Skin of body (tissue), 2 donors: Measurements from ENCODE around the gene RRBP1. TPM values are rescaled to one million over a fixed set of nuclear protein-coding genes. Genes with fewer than 3 reads are reported as not detected.

ENCODE experiments used
- DNase-seq: peaks from one replicate; lab custom pipeline; 2025; lab: John Stamatoyannopoulos, UW
- total RNA-seq: library from RNA; depleted of rRNA; stranded (reverse); fragments of >200 nt; gene quantifications from one replicate; pipeline ENCODE4 v1.2.3, GENCODE V29; 2014

RRBP1 gene
- total RNA-seq, 1 donor from 2014 or later: 118 TPM

- DNase-seq: peak; percentile 11
These were observed 70.8 kb downstream of the RRBP1 start for GRCh38 chr20:17611290-17611539.

DNA sequence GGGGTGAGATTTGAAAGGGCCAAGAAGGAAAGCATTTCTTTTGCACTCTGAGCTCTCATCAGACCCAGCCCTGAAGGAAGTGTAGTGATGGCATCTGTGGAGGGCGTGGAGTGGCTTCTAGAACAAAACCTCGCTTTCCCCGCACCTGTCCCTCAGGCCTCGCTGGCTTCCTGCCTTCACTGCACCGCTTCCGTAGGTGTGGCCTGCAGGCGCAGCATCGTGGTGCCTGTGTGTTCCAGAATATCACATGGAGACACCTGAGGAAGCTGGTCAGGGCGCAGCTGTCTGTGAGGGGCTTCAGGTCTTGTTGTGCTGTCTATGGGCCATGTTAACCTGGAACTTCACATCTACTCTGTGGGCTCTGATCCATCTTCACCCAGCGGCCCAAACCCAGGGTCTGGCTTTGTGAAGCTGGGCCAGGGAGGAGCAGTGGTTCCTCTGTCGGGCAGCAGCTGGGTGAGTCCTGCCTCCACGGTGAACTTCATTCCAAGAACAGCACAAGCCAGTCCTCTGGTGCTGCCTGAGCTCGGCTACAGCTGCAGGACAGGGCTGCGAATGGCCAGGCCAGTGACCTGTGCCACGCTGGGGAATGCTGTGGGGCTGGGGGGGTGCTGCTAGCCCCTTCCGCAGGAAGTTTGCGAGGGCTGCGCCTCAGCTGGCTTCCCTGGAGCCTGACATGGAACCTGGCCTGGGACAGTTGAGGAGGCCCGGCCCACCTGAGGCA is 71.3 kb downstream of the RRBP1 start:
- DNase-seq: no peak

DNA sequence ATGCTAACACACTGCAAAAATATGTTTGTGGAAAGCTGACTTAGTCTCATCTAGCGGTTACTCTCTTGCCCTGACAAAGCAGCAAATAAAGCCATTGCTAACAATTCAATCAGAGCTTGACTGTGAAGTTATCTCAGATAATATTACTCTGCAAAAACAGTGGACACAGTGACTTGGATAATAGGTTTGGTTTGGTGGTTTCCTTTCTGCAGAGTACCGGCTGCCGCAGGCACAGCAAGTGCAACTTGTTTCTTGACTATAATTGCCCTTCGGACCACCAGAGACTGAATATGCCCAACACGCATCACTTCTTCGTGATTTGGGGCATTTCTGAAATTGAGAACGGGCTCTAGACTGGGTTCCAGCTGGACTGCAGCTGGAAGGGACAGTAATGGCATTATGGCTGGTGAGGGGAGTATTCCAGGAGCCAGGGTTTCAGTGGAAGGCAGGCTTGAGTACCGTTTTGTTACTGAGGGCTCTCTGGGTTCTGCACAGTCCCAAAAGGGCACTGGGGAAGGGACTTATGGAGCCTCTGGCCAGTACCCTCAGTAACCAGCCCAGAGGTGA is 72.1 kb downstream of the RRBP1 start:
- DNase-seq: no peak

DNA sequence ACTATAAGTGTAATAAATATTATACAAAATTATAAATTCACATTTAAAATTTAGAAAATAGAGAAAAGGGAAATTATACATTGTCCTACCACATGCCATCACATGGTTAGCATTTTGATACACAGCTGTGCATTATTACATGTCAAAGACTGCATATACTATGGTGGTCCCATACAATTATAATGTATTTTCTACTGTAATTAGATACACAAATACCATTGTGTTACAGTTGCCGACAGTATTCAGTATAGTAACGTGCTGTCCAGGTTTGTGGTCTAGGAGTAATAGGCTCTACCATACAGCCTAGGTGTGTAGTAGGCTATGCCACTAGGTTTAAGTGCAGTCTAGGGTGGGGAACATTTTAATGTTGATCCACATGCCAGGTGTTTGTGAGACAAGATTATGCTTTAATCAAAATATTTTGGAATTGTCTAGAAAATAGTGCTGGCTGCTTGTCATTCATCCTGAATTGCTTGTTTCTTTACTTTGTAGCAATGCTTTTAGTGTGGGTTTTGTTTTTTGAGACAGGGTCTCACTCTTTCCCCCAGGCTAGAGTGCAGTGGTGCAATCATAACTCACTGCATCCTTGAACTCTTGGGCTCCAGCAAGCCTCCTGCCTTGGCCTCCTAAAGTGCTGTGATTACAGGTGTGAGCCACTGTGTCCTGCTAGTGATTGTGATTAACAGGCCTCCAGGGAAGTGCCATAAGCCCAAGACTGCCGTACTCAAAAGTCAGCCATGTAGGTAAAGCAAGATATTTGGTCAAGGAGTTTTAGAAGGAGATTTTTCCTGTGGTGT is 73.1 kb downstream of the RRBP1 start:
- no peak for DNase-seq

GRCh38 chr20:17606001-17606400 is 76.0 kb downstream of the RRBP1 start:
- no peak for DNase-seq

GRCh38 chr20:17605131-17605660 is 76.8 kb downstream of the RRBP1 start:
- no peak for DNase-seq

DNA sequence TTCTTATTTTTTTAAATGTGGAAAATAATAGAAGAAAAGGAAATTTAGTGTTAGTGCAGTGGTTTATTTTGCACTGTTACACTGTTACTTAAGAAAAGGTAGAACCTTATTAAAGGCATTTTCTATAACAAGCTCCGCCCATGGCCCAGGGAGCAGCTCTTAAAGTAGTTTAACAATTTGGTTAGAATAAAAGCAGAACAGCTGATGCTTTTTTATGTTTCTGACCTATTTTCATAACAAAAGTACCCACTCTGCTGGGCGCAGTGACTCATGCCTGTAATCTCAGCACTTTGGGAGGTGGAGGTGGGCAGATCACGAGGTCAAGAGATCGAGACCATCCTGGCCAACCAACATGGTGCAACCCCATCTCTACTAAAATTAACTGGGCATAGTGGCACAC is 79.5 kb downstream of the RRBP1 start:
- DNase-seq: no peak

DNA sequence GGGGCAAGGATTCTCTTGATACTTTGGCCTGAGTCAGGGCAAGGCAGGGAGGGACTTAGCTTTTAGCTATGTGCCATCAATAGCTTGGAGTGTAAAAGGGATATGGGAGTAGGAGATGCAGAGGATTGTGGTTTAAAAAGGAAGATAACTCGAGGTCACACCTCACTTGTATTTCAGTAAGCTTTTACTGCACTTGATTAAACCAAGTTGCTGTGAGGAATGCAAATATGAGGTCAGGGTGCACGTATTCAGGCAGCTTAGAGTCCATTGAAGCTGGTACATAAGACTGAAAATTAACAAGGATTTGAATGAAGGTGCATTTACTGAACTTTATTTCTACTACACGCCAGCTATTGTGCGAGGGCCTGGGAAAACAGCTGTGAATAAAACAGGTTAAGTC is 80.1 kb downstream of the RRBP1 start:
- DNase-seq: no peak

GRCh38 chr20:17598013-17598550 is 84.0 kb downstream of the RRBP1 start:
- DNase-seq: no peak

GRCh38 chr20:17595856-17596255 is 86.2 kb downstream of the RRBP1 start:
- no peak for DNase-seq

- peak; percentile 49 for DNase-seq
These were observed 87.6 kb downstream of the RRBP1 start for GRCh38 chr20:17594443-17594842.

- DNase-seq: no peak
These were observed 88.1 kb downstream of the RRBP1 start for GRCh38 chr20:17593902-17594301.

- no peak for DNase-seq
These were observed 91.8 kb downstream of the RRBP1 start for GRCh38 chr20:17590245-17590644.

DNA sequence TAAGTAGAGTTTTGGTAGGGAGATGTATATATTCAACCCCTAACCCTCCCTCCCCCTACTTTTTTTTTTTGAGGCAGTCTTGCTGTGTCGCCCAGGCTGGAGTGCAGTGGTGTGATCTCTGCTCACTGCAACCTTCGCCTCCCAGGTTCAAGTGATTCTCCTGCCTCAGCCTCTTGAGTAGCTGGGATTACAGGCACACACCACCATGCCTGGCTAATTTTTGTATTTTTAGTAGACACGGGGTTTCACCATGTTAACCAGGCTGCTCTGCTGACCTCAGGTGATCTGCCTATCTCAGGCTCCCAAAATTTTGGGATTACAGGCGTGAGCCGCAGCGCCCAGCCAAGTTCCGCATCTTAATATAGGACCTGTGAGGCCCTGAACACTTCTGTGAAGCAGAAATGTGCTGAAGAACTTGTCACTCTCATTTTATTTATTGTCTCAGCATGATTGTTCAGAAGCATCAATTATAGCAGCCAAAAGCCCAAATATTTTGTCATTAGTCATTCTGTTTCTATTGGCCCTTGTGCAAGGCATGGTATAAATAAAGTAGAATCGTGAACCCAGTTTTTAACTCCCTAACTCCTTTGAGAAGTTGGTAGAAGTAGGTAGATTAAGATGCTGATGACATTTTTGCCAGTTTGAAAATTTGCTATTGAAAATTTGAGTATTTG is 92.7 kb downstream of the RRBP1 start:
- DNase-seq: no peak

DNA sequence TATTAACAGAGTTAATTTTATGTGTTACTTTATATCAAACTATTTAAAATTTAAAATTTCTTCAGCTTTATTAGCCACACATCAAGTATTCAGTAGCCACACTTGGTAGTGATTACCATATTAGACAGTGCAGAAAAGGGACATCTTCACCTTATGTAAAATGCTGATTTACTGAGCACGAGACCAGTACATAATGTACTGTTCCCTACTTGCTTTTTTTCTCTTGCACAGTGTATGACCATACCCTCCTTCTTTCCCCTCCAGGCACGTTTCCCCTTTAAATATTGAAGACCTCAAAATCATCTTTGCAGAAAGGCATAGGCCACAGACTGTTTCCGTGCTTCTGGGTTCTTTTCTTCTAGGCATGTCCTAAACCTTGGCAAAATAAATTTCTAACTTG is 94.2 kb downstream of the RRBP1 start:
- DNase-seq: no peak

DNA sequence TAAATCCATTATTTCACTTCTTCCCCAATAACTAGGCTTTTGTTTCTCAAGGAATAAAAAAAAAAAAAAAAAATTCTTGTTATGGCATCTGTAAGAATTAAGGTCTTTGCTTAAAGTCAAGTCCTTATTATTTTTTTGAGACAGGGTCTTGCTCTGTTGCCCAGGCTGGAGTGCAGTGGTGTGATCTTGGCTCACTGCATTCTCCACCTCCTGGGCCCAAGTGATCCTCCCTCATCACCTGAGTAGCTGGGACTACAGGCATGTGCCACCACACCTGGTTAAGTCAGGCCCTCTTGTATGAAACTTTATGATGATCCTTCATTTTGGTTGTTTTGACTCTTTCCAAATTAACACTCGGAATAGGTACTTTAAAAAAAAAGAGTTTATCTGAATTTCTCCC is 94.9 kb downstream of the RRBP1 start:
- DNase-seq: no peak

DNA sequence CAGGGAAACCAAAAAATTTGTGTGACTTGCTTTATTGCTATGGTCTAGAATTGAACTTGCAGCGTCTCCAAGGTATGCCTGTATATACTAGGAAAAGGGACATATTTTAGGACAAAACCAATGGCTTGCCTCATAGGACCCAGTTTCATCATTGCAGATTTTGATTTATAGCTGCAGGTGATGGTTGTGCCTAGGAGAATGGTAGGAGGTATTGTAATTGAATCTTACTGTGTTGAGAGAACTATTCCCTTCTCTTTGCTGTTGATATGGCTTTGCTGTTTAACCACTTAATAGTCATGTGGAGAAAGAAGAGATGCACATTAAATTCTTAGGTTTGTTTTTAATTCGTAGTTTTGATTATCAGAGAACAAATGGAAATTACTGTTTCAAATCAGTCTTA is 95.8 kb downstream of the RRBP1 start:
- DNase-seq: no peak

DNA sequence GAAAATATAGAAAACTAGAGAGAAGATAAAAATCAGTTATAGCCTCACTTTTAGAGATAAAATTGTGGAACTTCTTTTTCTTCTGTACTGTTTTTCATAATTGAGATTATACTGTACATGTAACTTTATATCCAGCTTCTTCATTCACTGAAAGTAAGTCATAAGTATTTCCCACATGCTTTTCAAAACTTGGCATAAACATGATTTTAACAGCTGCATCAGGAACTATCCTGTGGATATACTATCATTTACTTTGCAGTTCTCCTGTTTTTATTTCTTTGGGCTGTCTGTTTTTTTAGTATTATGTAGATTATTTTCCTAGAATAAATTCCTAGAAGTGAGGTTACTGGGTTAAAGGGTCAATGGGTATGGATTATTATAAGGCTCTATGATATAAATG is 97.4 kb downstream of the RRBP1 start:
- no peak for DNase-seq

GRCh38 chr20:17583126-17583525 is 98.9 kb downstream of the RRBP1 start:
- DNase-seq: no peak

DNA sequence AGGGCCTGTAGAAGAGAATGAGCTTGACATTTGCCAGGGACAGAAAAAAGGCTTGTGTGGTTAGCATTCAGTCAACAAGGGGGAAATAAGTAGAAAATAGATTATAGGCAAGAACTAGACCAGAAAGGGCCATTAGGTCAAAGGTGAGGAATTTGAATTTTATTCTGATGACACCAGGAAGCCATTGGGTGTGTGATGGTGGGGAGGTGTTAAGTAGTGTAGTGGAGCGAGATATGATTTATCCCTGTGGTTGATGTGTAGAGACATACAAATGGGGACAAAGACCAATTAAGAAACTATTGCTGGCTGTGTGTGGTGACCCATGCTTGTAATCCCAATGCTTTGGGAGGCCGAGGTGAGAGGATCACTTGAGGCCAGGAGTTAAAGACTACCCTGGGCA is 101.1 kb downstream of the RRBP1 start:
- no peak for DNase-seq

DNA sequence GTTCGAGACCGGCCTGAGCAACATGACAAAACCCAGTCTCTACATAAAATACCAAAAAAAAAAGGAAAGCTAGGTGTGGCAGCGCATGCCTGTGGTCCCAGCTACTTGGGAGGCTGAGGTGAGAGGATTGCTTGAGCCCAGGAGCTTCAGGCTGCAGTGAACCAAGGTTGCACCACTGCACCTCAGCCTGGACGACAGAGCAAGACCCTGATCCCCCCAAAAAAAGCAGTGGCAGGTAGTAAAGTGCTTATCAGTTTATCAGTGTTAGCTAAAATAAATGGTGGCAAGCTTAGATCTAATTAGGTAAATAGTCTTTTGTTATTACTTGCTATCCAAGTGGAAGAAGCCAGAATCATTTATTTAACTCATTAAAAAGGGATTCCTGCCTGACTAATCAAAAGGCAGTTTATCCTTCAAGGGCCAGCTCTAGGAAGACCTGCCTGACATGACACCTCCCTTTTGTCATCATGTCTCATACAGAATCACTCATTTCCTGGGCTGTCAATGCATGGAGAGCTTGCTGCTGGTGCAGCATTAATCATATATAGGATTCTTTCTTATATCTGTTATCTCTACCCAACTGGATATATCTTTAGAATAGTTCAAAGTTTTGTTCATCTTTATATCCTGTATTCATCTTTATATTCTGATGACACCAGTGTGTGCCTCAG is 102.5 kb downstream of the RRBP1 start:
- DNase-seq: no peak
